GM12801 (cell line): ENCODE measurements around the gene HDAC4.

Source experiments
- CTCF ChIP-seq: IDR thresholded peaks from one replicate; pipeline ENCODE4 v1.5.1; 2011; ENCODE audit warnings: control low read depth; ENCODE audit not compliant: insufficient read length; ENCODE audit errors: extremely low read depth

The HDAC4 gene

GRCh38 chr2:239026711-239027361, 374.0 kb downstream of the HDAC4 start:
- TF ChIP-seq CTCF, result no peak

GRCh38 chr2:239025951-239026461, 374.8 kb downstream of the HDAC4 start:
- no peak for TF ChIP-seq CTCF

GRCh38 chr2:239025096-239025801, 375.6 kb downstream of the HDAC4 start:
- TF ChIP-seq CTCF, result no peak

- no peak for TF ChIP-seq CTCF
Measured at GRCh38 chr2:239024226-239024625, 376.6 kb downstream of the HDAC4 start.

- TF ChIP-seq CTCF, result no peak
Measured at GRCh38 chr2:239022437-239023260, 378.2 kb downstream of the HDAC4 start.

GRCh38 chr2:239021651-239022436, 379.0 kb downstream of the HDAC4 start:
- TF ChIP-seq CTCF, result no peak

GRCh38 chr2:239021224-239021623, 379.6 kb downstream of the HDAC4 start:
- no peak for TF ChIP-seq CTCF
